ENCODE measurements around the gene A4GNT. TPM values are rescaled to one million over a fixed set of nuclear protein-coding genes. Genes with fewer than 3 reads are reported as not detected.

The A4GNT gene
- total RNA-seq: not detected
- long read RNA-seq: 0 reads

DNA sequence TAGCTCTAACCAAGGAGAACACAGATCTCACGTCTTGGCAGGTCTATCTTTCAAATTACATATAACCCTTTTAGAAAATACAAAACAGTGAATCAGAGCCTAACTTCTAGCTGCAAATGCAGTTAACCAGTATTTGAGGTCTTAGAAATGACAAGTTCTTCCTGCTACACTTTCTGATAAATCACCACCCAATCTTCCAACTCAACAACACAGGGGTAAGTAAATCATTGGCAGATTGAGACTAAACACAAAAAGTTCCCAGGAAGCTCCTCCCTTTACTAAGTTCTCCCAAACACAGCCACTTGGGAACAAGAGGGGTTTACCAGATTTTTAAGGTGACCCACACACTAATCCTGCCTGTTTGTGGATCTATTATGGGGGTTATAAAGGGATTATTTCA is at the start of gene A4GNT:
Gene A4GNT (minus strand): TSS at position 152 of the 400 bp plus-strand sequence. CDS start 1,134 bp downstream, outside the sequence.
- H3K4me1 ChIP-seq: no peaks in the 10 kb centered on the region
- ATAC-seq (no peak), DNase-seq (no peak)
- intact Hi-C loops (cut with DNase I): no loop called here
- H3K36me3 ChIP-seq: no peaks in the 10 kb centered on the region
- no peaks in the 10 kb centered on the region for H3K9me3 ChIP-seq
- no peak within 1 kb of the TSS for H3K27ac ChIP-seq
- no peak for TF ChIP-seq CTCF (IDR thresholded peaks at IDR 0.05)
- no peak within 1 kb of the TSS for H3K4me3 ChIP-seq
- H3K27me3 ChIP-seq: no peaks in the 10 kb centered on the region

DNA sequence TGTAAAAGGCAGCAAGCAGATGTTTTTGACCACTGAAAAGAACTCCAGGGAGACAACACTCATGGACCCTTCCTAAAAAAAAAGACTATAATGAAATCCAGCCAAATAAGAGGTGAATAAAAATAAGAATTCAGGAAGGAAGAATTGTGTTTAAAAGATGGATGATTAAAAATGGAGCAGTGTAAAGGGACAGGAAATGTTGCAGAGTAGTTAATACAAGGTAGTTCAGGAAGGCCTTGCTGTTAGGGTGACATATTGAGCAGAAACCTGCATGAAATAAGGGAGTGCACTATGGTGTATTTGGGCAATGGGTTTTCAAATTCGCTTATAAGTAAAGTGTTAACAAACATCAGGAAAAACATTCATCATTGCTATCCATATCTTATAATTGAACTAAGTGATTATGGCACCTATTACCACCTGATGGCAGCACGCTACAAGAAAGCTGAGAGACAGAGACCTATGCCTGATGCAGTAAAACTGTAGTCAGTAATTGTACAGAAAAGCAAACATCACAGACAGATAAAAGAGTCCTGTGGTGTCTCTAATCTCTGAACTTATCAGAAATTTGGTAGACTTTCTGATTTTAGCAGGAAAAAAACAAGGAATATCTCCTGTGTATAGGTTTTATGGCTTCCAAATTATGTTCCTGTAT is 48.3 kb upstream of the A4GNT start:
- Histone ChIP-seq H3K9me3 (no peaks in the 10 kb centered on the region), H3K27me3 (peaks cover 4% of the 10 kb centered on the region), H3K4me1 (no peaks in the 10 kb centered on the region), H3K36me3 (no peaks in the 10 kb centered on the region), H3K27ac (no peak overlapping the region), H3K4me3 (no peak overlapping the region)
- no peak for DNase-seq
- TF ChIP-seq CTCF (IDR thresholded peaks at IDR 0.05): peak; percentile 32
- peak; percentile 74 for ATAC-seq
- intact Hi-C loops (cut with DNase I): no loop called here

GRCh38 chr3:138174421-138175131 is 42.4 kb upstream of the A4GNT start, which contains the start of gene DBR1:
DBR1 (minus strand) TSS chr3:138174921; CDS start chr3:138174795, 126 bp downstream.
- Histone ChIP-seq H3K36me3 (peaks cover 31% of the 10 kb centered on the region), H3K9me3 (no peaks in the 10 kb centered on the region), H3K27ac (peak within 1 kb of the TSS; percentile 83), H3K4me1 (peaks cover 7% of the 10 kb centered on the region), H3K4me3 (peak within 1 kb of the TSS; percentile 73), H3K27me3 (no peaks in the 10 kb centered on the region)
- no peak for TF ChIP-seq CTCF (IDR thresholded peaks at IDR 0.05)
- intact Hi-C loops (cut with DNase I): no loop called here
- DNase-seq: peak; percentile 87
- peak; percentile 97 for ATAC-seq

GRCh38 chr3:138173769-138174420 is 41.7 kb upstream of the A4GNT start:
- peak overlapping the region; percentile 83 for H3K27ac ChIP-seq
- DNase-seq (no peak), ATAC-seq (no peak)
- H3K36me3 ChIP-seq: peaks cover 37% of the 10 kb centered on the region
- intact Hi-C loops (cut with DNase I): no loop called here
- H3K4me1 ChIP-seq: peaks cover 7% of the 10 kb centered on the region
- no peaks in the 10 kb centered on the region for H3K27me3 ChIP-seq
- no peak for TF ChIP-seq CTCF (IDR thresholded peaks at IDR 0.05)
- no peaks in the 10 kb centered on the region for H3K9me3 ChIP-seq
- H3K4me3 ChIP-seq: peak overlapping the region; percentile 73

GRCh38 chr3:138172625-138173024 is 40.4 kb upstream of the A4GNT start:
- peaks cover 7% of the 10 kb centered on the region for H3K4me1 ChIP-seq
- no peaks in the 10 kb centered on the region for H3K27me3 ChIP-seq
- peaks cover 50% of the 10 kb centered on the region for H3K36me3 ChIP-seq
- no peak overlapping the region for H3K4me3 ChIP-seq
- intact Hi-C loops (cut with DNase I): no loop called here
- H3K27ac ChIP-seq: no peak overlapping the region
- ATAC-seq (no peak), DNase-seq (no peak)
- no peak for TF ChIP-seq CTCF (IDR thresholded peaks at IDR 0.05)
- no peaks in the 10 kb centered on the region for H3K9me3 ChIP-seq
